ENCODE measurements around the gene ADAMTSL3.

Gene ADAMTSL3

DNA sequence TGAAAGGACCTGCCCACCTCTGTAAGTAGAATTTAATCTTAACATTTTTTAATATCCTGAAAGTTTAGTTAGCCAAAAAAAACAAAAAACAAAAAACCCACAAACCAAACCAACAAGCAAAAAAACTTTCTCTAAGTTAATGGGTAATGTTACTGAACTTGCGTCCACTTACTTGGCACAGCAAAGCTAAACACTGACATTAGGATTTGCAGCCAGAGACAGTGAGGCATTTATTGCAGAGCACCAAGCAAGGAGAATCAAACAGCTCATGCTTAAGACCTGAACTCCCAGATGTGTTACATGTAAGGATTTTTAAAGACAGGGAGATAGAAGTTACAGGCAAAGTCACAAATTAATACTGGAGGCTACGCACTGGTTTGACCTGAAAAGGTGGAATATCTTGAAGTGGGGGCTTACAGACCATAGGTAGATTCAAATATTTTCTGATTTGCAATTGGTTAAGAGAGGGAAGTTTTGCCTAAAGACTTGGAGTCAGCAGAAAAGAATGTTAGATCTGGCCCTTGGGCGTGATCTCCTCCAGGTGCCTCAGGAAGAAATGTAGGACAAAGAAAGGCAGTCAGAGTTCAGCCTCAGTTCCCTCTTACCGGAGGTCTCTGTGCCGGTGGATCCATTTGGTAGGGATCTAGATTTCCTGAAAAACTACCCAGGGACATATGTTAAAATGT lies 205.0 kb downstream of the ADAMTSL3 start:
- no peak for DNase-seq (ENCODE audit: low read depth in 1 of 2, low spot score in 1 of 2)

DNA sequence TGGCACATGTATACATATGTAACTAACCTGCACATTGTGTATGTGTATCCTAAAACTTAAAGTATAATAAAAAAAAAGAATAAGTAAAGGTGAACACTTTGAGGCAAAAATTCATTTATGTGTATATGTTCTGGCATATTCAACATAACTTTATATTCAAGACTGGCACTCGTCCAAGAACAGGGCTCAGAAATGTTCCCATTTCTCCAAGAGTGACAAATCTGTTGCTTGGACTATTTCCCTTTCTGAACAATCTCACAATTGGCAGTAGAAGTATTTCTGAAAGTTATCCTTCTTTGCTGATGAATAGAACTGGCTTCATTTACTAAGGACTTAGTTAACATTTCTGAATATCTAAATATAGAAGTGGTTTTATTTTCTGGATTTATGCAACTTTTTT lies 212.8 kb downstream of the ADAMTSL3 start:
- DNase-seq (ENCODE audit: low read depth in 1 of 2, low spot score in 1 of 2) = no peak

DNA sequence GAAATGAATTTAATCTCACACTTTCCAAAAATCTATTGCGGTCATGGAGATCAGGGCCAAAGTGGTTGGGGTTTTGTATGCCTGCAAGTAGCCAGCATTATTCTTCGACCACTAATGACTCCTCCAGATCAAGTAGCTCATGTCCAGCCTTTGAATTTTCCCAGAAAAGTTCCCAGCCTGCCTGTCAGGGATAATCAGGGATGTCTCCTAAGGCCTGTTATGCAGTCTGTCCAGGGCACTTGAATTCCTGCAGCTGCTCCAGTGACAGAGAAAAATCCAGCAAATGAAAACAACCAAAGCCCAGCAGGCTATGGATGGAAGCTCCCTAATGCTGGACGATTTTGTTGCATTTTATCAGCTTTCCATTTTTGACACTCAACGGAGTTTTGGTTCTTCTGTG lies 215.4 kb downstream of the ADAMTSL3 start:
- no peak for DNase-seq (ENCODE audit: low read depth in 1 of 2, low spot score in 1 of 2)

- no peak for DNase-seq (ENCODE audit: low read depth in 1 of 2, low spot score in 1 of 2)
Observed at GRCh38 chr15:83871808-83872559, 218.1 kb downstream of the ADAMTSL3 start.

DNA sequence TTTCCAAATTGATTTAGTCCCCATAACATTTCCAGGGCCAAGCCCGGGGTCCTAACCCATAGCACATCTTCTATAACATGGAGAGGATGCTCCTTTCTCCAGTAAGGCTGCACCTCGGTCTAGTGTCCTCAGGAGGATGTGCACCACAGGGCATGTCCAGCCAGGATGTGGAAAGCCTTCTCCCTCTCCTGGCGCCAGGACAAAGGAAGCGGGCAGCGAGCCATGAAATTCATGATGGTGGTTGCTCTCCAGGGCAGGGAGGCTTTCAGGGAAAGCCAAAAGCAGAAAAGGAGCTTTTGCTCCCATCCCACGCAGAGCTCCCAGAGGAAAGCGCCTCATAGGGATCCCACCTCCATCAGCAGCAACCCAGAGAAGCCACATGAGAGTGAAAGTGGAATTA lies 220.0 kb downstream of the ADAMTSL3 start:
- DNase-seq (ENCODE audit: low read depth in 1 of 2, low spot score in 1 of 2) = no peak

GRCh38 chr15:83880529-83880928 lies 226.6 kb downstream of the ADAMTSL3 start:
- no peak for DNase-seq (ENCODE audit: low read depth in 1 of 2, low spot score in 1 of 2)

GRCh38 chr15:83881156-83881555 lies 227.2 kb downstream of the ADAMTSL3 start:
- no peak for DNase-seq (ENCODE audit: low read depth in 1 of 2, low spot score in 1 of 2)

DNA sequence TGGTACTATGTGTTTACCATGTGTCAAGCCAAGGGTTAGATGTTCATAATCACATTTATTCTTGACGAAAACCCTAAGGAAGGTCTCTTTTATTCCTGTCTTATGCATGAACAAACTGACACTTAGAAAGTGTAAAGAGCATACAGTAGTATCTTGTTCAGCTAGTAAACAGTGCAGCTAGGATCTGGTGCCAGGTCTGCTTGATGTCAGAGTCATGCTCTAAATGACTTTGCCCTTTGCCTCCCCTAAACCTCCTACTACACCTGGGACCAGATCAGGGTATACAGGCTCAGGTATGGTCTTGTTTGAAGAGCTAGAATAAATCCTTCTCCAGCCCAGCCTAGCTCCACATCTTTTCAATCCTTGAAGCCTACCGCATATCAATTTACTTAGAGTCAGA lies 232.4 kb downstream of the ADAMTSL3 start:
- no peak for DNase-seq (ENCODE audit: low read depth in 1 of 2, low spot score in 1 of 2)

GRCh38 chr15:83887404-83887803 lies 233.5 kb downstream of the ADAMTSL3 start:
- no peak for DNase-seq (ENCODE audit: low read depth in 1 of 2, low spot score in 1 of 2)

DNA sequence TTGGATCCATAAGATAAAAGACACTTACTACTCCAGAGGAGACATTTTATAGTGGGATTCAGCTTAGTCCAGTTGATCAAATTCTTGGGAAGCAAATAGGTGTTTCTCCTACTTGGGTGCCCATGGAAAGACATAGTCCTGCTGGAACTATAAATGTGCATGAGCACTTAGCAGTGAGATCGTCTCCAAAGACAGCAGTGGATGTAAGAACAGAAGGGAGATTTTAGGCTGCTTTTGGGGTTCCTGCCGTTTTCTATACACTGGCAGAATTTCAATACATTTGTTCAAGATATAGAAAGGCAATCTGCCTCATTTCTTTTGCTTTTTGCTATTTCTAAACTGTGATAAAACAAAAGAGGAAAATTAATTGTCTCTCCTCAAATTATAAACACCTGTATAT lies 234.0 kb downstream of the ADAMTSL3 start:
- DNase-seq (ENCODE audit: low read depth in 1 of 2, low spot score in 1 of 2) = no peak

DNA sequence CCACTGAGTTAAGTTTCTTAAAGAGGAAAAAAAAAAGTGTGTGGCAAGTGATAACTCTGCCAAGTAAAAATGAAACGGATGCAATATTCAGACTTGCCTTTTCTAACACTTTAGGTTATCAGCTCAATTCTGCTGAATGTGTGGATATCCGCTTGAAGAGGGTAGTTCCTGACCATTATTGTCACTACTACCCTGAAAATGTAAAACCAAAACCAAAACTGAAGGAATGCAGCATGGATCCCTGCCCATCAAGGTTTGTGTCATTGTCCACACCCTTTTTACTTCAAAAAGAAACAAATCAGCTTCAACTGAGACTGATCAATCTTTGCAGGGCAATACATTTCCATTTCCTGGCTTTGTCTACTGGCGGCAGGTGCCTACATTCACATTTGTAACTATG lies 236.1 kb downstream of the ADAMTSL3 start:
- no peak for DNase-seq (ENCODE audit: low read depth in 1 of 2, low spot score in 1 of 2)

DNA sequence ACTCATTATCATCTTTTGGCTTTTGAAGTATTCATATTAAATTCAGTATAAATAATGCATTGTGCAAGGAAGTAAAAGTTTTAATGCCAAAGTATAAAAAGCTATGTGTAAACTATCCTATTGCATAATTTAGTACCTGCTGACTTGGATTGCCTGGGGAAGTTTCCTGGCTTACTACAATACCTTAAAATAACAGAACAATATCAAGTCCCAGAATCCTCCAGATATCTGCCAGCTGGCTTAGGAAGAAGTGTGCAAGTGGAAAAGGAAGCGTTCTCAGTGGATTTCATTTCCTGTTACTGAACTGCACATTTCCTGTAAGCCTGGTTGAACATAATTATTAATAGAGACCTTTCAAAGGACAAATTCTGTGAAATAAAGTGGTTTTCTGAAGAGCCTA lies 236.7 kb downstream of the ADAMTSL3 start:
- no peak for DNase-seq (ENCODE audit: low read depth in 1 of 2, low spot score in 1 of 2)

- DNase-seq (ENCODE audit: low read depth in 1 of 2, low spot score in 1 of 2) = no peak
Observed at GRCh38 chr15:83892498-83892897, 238.6 kb downstream of the ADAMTSL3 start.

DNA sequence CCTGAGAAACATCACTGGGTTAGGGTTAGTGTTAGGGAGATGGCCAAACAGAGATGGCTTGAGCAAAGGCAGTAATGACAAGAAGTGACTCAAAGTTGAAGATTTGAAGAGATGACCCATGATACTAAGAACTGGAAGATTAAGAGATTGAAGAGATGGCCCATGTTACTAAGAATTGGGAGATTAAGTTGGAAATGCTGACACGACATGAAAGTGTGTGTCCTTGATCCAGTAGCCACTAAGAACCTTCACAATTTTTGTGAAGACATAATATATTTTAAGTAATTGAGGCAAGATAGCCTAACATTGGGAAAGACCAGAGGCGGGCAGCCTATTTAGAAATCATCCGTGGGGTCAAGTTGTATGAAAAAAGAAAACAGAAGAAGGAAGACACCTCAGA lies 239.4 kb downstream of the ADAMTSL3 start:
- no peak for DNase-seq (ENCODE audit: low read depth in 1 of 2, low spot score in 1 of 2)

GRCh38 chr15:83897037-83897436 lies 243.1 kb downstream of the ADAMTSL3 start:
- DNase-seq (ENCODE audit: low read depth in 1 of 2, low spot score in 1 of 2) = no peak

DNA sequence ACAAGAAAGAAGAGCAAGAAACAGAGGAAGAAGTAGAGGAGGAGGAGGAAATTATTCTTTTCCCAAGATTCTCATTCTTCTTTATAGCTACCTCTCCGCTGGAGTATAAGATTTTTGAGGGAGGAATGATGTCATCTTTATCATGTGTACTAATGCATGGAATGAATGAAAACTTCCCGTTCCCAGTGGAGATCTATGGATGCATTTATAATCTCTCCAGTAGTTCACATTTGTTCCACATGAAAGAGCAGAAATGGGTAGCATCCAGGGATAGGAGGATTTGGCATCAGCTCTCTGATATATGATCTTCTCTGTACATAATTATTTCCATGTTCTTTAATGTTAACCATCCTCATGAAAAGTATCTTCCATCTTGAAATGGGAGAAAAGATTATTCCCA lies 244.4 kb downstream of the ADAMTSL3 start:
- no peak for DNase-seq (ENCODE audit: low read depth in 1 of 2, low spot score in 1 of 2)

DNA sequence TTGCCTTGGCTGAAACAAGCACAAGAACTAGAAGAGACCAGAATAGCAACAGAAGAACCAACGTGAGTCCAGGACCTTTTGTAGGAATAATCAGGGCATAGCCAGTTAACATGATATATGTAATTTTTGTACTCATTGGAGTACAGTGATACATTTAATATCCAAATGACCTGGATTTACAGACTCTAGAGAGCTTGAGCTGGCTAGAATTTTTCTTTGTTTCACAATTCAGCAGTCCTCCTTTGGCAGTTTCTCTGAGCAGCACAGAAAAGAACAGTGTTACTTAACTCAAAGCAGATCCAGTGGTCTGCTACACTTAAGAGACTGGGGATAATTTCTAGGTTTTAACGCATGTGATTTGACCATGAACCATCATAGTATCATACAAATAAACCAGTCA lies 245.7 kb downstream of the ADAMTSL3 start:
- no peak for DNase-seq (ENCODE audit: low read depth in 1 of 2, low spot score in 1 of 2)

- no peak for DNase-seq (ENCODE audit: low read depth in 1 of 2, low spot score in 1 of 2)
Observed at GRCh38 chr15:83904107-83905040, 250.5 kb downstream of the ADAMTSL3 start.

DNA sequence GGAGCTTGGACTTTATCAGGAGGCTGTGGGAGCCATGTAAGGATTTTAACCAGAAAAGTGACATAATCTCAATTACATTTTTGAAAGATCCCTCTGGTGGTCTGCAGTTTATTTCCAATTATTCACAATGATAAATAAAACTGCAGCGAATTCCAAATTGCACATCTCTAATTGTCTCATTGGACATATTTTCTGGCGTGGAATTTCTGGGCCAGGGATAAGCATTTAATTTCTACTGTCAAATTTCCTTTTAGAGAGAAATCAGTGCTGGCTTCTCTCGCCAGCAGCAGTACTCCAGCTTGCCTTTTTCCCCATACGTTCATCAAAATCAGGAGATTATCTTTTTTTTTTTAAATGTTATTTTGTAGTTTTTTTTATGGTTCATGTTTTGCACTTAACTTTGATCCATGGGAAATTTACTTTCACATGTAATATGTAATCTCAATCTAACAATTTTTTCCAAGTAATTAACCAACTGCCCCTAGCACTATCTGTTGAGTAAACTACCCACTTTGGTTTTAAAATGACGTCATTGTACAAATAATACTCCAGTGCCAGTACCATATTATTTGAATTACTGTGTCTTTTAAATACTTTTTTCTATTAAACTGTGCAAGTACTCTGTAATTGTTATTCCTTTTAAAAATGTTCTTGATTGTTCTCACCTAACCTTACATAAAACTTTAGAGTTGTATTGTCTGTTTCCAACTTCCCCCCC lies 251.8 kb downstream of the ADAMTSL3 start:
- DNase-seq (ENCODE audit: low read depth in 1 of 2, low spot score in 1 of 2) = no peak

DNA sequence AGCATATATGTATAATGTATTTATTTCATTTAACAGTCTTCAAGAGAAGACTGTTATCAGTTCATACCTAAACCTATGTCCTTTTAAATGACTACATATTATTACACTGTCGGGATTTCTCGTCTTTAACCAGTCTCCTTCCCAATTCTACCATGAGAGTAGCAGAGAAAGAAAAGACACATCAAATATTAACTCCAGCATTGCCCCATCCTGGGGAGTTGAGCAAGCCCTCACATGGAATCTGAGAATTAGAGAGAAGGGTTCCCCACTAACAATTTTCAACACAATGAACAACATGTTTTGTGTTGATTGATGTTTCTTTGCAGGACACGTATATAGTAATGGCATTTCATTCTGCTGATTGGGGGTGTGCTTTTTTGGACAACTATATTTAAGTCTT lies 257.4 kb downstream of the ADAMTSL3 start:
- no peak for DNase-seq (ENCODE audit: low read depth in 1 of 2, low spot score in 1 of 2)

- no peak for DNase-seq (ENCODE audit: low read depth in 1 of 2, low spot score in 1 of 2)
Observed at GRCh38 chr15:83912343-83912742, 258.4 kb downstream of the ADAMTSL3 start.

Data from stimulated activated CD4-positive, alpha-beta T cell treated with anti-CD3 and anti-CD28 coated beads, Interleukin-15, amount 100 ng/mL, for 1 hour (primary cell).